Measurements from ENCODE around the gene FAM107B. TPM values are rescaled to one million over a fixed set of nuclear protein-coding genes. Genes with fewer than 3 reads are reported as not detected.
A peak's percentile ranks its signal among the peaks of the same experiment; 100 is the strongest.

Gene FAM107B
- total RNA-seq, 6 experiments from 2014 or later: 58.6 to 116 (median 68.7) TPM

DNA sequence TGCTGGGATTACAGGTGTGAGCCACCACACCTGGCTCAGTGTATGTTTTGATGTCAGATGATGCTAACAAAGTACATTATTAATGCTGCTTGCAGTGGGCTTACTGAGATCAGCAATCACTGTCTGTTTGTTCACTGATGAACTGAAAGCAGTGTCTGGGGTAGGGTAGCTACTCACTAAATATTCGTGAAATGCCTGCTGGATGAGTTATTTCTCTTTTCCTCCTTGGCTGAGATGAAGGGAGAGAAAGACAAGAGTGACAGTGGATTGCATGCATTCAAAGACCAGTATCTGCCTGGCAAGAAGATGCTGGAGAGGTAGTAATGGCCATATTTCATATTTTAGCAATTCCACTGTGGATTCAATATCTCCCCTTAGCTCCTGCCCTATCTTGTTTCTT is 32.3 kb downstream of the FAM107B start:
- no peak for TF ChIP-seq POLR2A (IDR thresholded peaks at IDR 0.05)
- TF ChIP-seq, protein P1, sequence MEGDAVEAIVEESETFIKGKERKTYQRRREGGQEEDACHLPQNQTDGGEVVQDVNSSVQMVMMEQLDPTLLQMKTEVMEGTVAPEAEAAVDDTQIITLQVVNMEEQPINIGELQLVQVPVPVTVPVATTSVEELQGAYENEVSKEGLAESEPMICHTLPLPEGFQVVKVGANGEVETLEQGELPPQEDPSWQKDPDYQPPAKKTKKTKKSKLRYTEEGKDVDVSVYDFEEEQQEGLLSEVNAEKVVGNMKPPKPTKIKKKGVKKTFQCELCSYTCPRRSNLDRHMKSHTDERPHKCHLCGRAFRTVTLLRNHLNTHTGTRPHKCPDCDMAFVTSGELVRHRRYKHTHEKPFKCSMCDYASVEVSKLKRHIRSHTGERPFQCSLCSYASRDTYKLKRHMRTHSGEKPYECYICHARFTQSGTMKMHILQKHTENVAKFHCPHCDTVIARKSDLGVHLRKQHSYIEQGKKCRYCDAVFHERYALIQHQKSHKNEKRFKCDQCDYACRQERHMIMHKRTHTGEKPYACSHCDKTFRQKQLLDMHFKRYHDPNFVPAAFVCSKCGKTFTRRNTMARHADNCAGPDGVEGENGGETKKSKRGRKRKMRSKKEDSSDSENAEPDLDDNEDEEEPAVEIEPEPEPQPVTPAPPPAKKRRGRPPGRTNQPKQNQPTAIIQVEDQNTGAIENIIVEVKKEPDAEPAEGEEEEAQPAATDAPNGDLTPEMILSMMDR (IDR thresholded peaks at IDR 0.05): no peak
- no peak overlapping the region for H3K4me3 ChIP-seq
- ATAC-seq: no peak
- intact Hi-C loops (cut with DNase I): no loop called here
- H3K4me1 ChIP-seq: peaks cover 0 to 9% (median 4%) of the 10 kb centered on the region in 4 donors
- H3K27me3 ChIP-seq: no peaks in the 10 kb centered on the region
- no peaks in the 10 kb centered on the region for H3K36me3 ChIP-seq
- no peaks in the 10 kb centered on the region for H3K9me3 ChIP-seq
- no peak overlapping the region for H3K27ac ChIP-seq
- 69% methylated on average over 1 of the region's 1 CpG for WGBS (ENCODE audit: insufficient coverage, low coverage, low lambda C conversion rate, missing lambda C conversion rate)
- no peak for DNase-seq

DNA sequence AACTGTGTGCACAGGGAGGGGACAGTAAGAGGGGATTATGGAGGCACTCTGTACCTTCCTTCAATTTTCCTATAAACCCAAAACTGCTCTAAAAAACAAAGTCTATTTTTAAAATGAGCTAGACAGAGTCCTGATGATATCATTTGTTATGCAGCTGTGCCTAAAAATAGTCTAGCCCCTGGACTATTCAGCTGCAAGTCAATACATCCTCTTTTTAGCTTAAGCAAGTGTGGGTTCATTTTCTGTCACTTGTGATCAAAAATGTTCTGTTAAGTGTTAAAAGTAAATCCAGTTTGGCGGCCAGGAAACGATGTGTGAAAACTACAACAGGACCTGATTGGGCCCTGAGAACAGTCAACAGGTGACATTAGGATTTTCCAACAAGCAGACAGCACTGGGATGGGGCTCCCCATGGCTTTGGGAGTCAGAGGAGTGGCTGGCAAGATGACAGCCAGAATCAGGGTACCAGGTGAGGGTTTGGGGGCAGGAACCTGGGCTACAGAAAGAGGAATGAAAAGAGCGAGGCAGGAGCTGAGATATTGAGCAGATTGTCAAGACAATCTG is 33.9 kb downstream of the FAM107B start:
- Histone ChIP-seq H3K4me1 (peaks cover 0 to 22% (median 6%) of the 10 kb centered on the region in 4 donors), H3K27ac (no peak overlapping the region), H3K4me3 (no peak overlapping the region), H3K27me3 (no peaks in the 10 kb centered on the region), H3K36me3 (no peaks in the 10 kb centered on the region), H3K9me3 (no peaks in the 10 kb centered on the region)
- ATAC-seq: peak in 1 of 4 donors; percentile 22
- intact Hi-C loops (cut with DNase I): no loop called here
- WGBS (ENCODE audit: insufficient coverage, low coverage, low lambda C conversion rate, missing lambda C conversion rate): 68% methylated on average over 3 of the region's 3 CpGs
- DNase-seq: no peak
- TF ChIP-seq, protein P1 (IDR thresholded peaks at IDR 0.05): no peak
- no peak for TF ChIP-seq POLR2A (IDR thresholded peaks at IDR 0.05)

- Histone ChIP-seq H3K27me3 (no peaks in the 10 kb centered on the region), H3K36me3 (no peaks in the 10 kb centered on the region), H3K4me3 (no peak overlapping the region), H3K27ac (peak overlapping the region in 2 of 3 donors; percentile 86 to 93), H3K9me3 (no peaks in the 10 kb centered on the region), H3K4me1 (peaks cover 0 to 40% (median 11%) of the 10 kb centered on the region in 4 donors)
- no peak for ATAC-seq
- intact Hi-C loops (cut with DNase I): no loop called here
- TF ChIP-seq, protein P1 (IDR thresholded peaks at IDR 0.05): no peak
- no peak for TF ChIP-seq POLR2A (IDR thresholded peaks at IDR 0.05)
- DNase-seq: no peak
- WGBS (ENCODE audit: insufficient coverage, low coverage, low lambda C conversion rate, missing lambda C conversion rate): 77% methylated on average over 11 of the region's 11 CpGs
Measured at GRCh38 chr10:14737808-14738545, 36.7 kb downstream of the FAM107B start.

DNA sequence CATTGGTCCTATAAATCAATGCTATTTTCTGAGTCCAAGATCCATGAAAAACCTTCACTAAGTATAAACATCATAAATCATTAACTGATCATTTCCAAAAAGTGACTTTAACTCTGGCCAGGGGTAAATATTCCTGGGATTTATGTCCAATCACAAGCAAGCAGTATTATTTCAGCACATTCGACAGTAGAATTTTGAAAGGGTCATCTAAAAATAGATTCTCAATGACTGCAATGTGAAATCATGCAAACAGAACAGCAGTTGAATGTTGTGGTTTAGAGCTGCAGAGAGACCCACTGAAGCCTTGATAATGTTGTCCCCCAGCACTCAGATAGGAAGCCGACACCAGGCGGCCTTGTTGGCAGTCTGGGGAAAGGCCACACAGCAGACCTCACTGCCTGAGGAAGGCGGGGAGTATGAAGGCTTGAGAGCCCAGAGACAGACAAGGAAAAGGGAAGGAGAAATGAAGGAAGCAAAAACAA is 38.1 kb downstream of the FAM107B start:
- peaks cover 0 to 40% (median 11%) of the 10 kb centered on the region in 4 donors for H3K4me1 ChIP-seq
- peak overlapping the region; percentile 68 to 93 (median 86) for H3K27ac ChIP-seq
- TF ChIP-seq, protein P1 (IDR thresholded peaks at IDR 0.05): no peak
- no peak for TF ChIP-seq POLR2A (IDR thresholded peaks at IDR 0.05)
- DNase-seq (no peak), ATAC-seq (peak; percentile 69 to 90 (median 81))
- intact Hi-C loops (cut with DNase I): no loop called here
- no peaks in the 10 kb centered on the region for H3K27me3 ChIP-seq
- no peaks in the 10 kb centered on the region for H3K9me3 ChIP-seq
- H3K4me3 ChIP-seq: no peak overlapping the region
- H3K36me3 ChIP-seq: no peaks in the 10 kb centered on the region
- 10% methylated on average over 4 of the region's 4 CpGs for WGBS (ENCODE audit: insufficient coverage, low coverage, low lambda C conversion rate, missing lambda C conversion rate)

All from right lobe of liver (tissue), 6 donors.